HepG2 (cell line): Measurements from ENCODE around the gene WDR47. TPM values are rescaled to one million over a fixed set of nuclear protein-coding genes. Genes with fewer than 3 reads are reported as not detected.

ENCODE experiments used
- AHDC1 ChIP-seq: sonication (generic); formaldehyde crosslinking; IDR thresholded peaks from 2 replicates; pipeline ENCODE4 v1.5.1; 2020; ENCODE audit warnings: mild to moderate bottlenecking, missing genetic modification reagents, borderline replicate concordance
- ATF7 ChIP-seq, 2 experiments: fragments of 450-650 bp in 1 of 2; sonication (generic) in 1 of 2; formaldehyde crosslinking in 1 of 2; IDR thresholded peaks; 2 replicates each; pipeline versions ENCODE4 v1.4.0 to v1.6.1; 2016 to 2020; ENCODE audit warnings: antibody characterized with exemption in 1 of 2, mild to moderate bottlenecking in 1 of 2, missing genetic modification reagents in 1 of 2
- CHD2 ChIP-seq: IDR thresholded peaks from 2 replicates; pipeline ENCODE4 v1.6.1; 2011; ENCODE audit warnings: low read depth, low read length, improper control_type of control experiment
- FOXC1 ChIP-seq: sonication (generic); formaldehyde crosslinking; IDR thresholded peaks from 2 replicates; pipeline ENCODE4 v1.8.0; 2022; ENCODE audit warnings: mild to moderate bottlenecking, missing genetic modification reagents, borderline replicate concordance
- HHEX ChIP-seq: IDR thresholded peaks from 2 replicates; pipeline ENCODE4 v1.6.1; 2016; ENCODE audit warnings: control low read depth
- HIVEP1 ChIP-seq: sonication (generic); formaldehyde crosslinking; IDR thresholded peaks from 2 replicates; pipeline ENCODE4 v1.4.0; 2020; ENCODE audit warnings: mild to moderate bottlenecking, missing genetic modification reagents
- HMG20A ChIP-seq: IDR thresholded peaks from 2 replicates; pipeline ENCODE4 v1.6.1; 2016; ENCODE audit warnings: borderline replicate concordance
- HOMEZ ChIP-seq: IDR thresholded peaks from 2 replicates; pipeline ENCODE4 v1.6.1; 2016; ENCODE audit warnings: low read depth
- JUNB ChIP-seq: sonication (generic); formaldehyde crosslinking; IDR thresholded peaks from 2 replicates; pipeline ENCODE4 v1.8.0; 2022; ENCODE audit warnings: missing genetic modification reagents, mild to moderate bottlenecking, borderline replicate concordance
- KDM5B ChIP-seq: sonication (generic); formaldehyde crosslinking; IDR thresholded peaks from 2 replicates; pipeline ENCODE4 v1.4.0; 2020; ENCODE audit warnings: missing genetic modification reagents, mild to moderate bottlenecking, borderline replicate concordance
- MEIS1 ChIP-seq: sonication (generic); formaldehyde crosslinking; IDR thresholded peaks from 2 replicates; pipeline ENCODE4 v1.9.0; 2021; ENCODE audit warnings: mild to moderate bottlenecking, missing genetic modification reagents, moderate library complexity, borderline replicate concordance
- MZF1 ChIP-seq: sonication (generic); formaldehyde crosslinking; IDR thresholded peaks from 2 replicates; pipeline ENCODE4 v1.8.1; 2023; ENCODE audit warnings: mild to moderate bottlenecking, missing genetic modification reagents, borderline replicate concordance
- NCOA5 ChIP-seq: sonication (generic); formaldehyde crosslinking; IDR thresholded peaks from 2 replicates; pipeline ENCODE4 v1.4.0; 2020; ENCODE audit warnings: missing genetic modification reagents
- NFKBIZ ChIP-seq: IDR thresholded peaks from 2 replicates; pipeline ENCODE4 v1.6.1; 2018; ENCODE audit warnings: missing genetic modification reagents, missing compliant biosample characterization
- PATZ1 ChIP-seq: sonication (generic); formaldehyde crosslinking; IDR thresholded peaks from 2 replicates; pipeline ENCODE4 v1.4.0; 2020; ENCODE audit warnings: missing genetic modification reagents
- SMAD3 ChIP-seq: sonication (generic); formaldehyde crosslinking; IDR thresholded peaks from 2 replicates; pipeline ENCODE4 v1.4.0; 2020; ENCODE audit warnings: missing genetic modification reagents
- ZNF605 ChIP-seq: sonication (generic); formaldehyde crosslinking; IDR thresholded peaks from 2 replicates; pipeline ENCODE4 v1.8.0; 2022; ENCODE audit warnings: mild to moderate bottlenecking, missing genetic modification reagents
- ZNF788 ChIP-seq: sonication (generic); formaldehyde crosslinking; IDR thresholded peaks from 2 replicates; pipeline ENCODE4 v1.5.0; 2020; ENCODE audit warnings: mild to moderate bottlenecking, missing genetic modification reagents, borderline replicate concordance
- polyA plus RNA-seq, 8 experiments: library from polyadenylated mRNA; depleted of rRNA in 3 of 8; stranded (reverse) in 7 of 8; unstranded in 1 of 8; fragments of >200 nt; fragmentation: Illumina TruSeq in 4 of 8; extraction: Trizol in 4 of 8; gene quantifications; 2 replicates each; pipeline versions ENCODE4 v1.2.1 to v1.2.3, GENCODE V29; 2011 to 2016; ENCODE audit warnings: low read depth in 4 of 8, missing spikeins in 1 of 8, mixed read lengths in 1 of 8; ENCODE audit not compliant: insufficient read depth in 1 of 8
- total RNA-seq, 5 experiments: library from RNA; depleted of rRNA; stranded (reverse); fragments of >200 nt; fragmentation: Illumina TruSeq; extraction: Trizol; gene quantifications; 2 replicates each; pipeline ENCODE4 v1.2.3, GENCODE V29; 2016; ENCODE audit warnings: low read depth in 1 of 5

The WDR47 gene
- total and polyA plus RNA-seq, 2 of the 13 experiments (the other 11 are each of a cell fraction or from before 2014, with no cell fraction given) = 4.3 to 5.9 TPM

- TF ChIP-seq AHDC1 (CRISPR knock-in tag) = no peak
- no peak for TF ChIP-seq JUNB (CRISPR knock-in tag)
- TF ChIP-seq CHD2 = no peak
- 0 out of 2 replicates have a peak, but pooled peaks have one; percentile 9 for TF ChIP-seq ZNF788 (CRISPR knock-in tag)
- no peak for TF ChIP-seq HIVEP1 (CRISPR knock-in tag)
- TF ChIP-seq KDM5B (CRISPR knock-in tag) = peak; percentile 74; the same call in 1 of the 2 replicates
- no peak for TF ChIP-seq NCOA5 (CRISPR knock-in tag)
- no peak for TF ChIP-seq SMAD3 (CRISPR knock-in tag)
- peak; percentile 40; the same call in 1 of the 2 replicates for TF ChIP-seq MEIS1
- TF ChIP-seq ATF7 (IDR thresholded peaks at IDR 0.05) = no peak
- no peak for TF ChIP-seq ATF7 (CRISPR knock-in tag; IDR thresholded peaks at IDR 0.05)
- no peak for TF ChIP-seq HHEX (CRISPR knock-in tag)
- peak; percentile 38; the same call in 1 of the 2 replicates for TF ChIP-seq PATZ1 (CRISPR knock-in tag)
- no peak for TF ChIP-seq HMG20A
- no peak for TF ChIP-seq NFKBIZ (CRISPR knock-in tag)
- TF ChIP-seq ZNF605 = peak; percentile 12; the same call in 1 of the 2 replicates
- no peak for TF ChIP-seq HOMEZ
- TF ChIP-seq FOXC1 (CRISPR knock-in tag) = no peak; the same call in 1 of the 2 replicates
- TF ChIP-seq MZF1 (CRISPR knock-in tag) = no peak
Observed at GRCh38 chr1:109041621-109042468, at the start of gene WDR47 (continued).
